HUES64 (cell line): ENCODE data around the gene NUDT9.
"Not testable (repeated sequence)": the region's sequence is repeated elsewhere in the genome, so short reads cannot be mapped to it uniquely, and the experiment has no call there.

Experiments used
- H3K27ac ChIP-seq: 2 replicates; pipeline ENCODE4 v1.7.0; 2013; ENCODE audit warnings: low read depth, low read length, inconsistent platforms
- H3K27me3 ChIP-seq: 2 replicates; pipeline ENCODE4 v1.6.1; 2013; ENCODE audit warnings: mild to moderate bottlenecking, low read length; ENCODE audit not compliant: insufficient read depth
- H3K36me3 ChIP-seq: 2 replicates; pipeline ENCODE4 v1.6.1; 2013; ENCODE audit warnings: mild to moderate bottlenecking, low read length; ENCODE audit not compliant: insufficient read depth
- H3K4me1 ChIP-seq: 2 replicates; pipeline ENCODE4 v1.6.1; 2013; ENCODE audit warnings: mild to moderate bottlenecking, low read length, moderate library complexity; ENCODE audit not compliant: insufficient read depth
- H3K4me3 ChIP-seq: 2 replicates; pipeline ENCODE4 v1.5.1; 2013; ENCODE audit warnings: mild to moderate bottlenecking, low read length, moderate library complexity
- H3K9ac ChIP-seq: 2 replicates; pipeline ENCODE4 v1.6.1; 2013; ENCODE audit warnings: mild to moderate bottlenecking, low read depth, low read length
- H3K9me3 ChIP-seq: 2 replicates; pipeline ENCODE4 v1.6.1; 2013; ENCODE audit warnings: low read depth, low read length; ENCODE audit not compliant: insufficient read depth
- WGBS: fragments of 150-250, 120-280 bp; methylation state at CpG from one replicate; pipeline ENCODE4 v1.1.7; 2013; ENCODE audit warnings: missing lambda C conversion rate; 5-methylcytosine and 5-hydroxymethylcytosine counted together

The NUDT9 gene

DNA sequence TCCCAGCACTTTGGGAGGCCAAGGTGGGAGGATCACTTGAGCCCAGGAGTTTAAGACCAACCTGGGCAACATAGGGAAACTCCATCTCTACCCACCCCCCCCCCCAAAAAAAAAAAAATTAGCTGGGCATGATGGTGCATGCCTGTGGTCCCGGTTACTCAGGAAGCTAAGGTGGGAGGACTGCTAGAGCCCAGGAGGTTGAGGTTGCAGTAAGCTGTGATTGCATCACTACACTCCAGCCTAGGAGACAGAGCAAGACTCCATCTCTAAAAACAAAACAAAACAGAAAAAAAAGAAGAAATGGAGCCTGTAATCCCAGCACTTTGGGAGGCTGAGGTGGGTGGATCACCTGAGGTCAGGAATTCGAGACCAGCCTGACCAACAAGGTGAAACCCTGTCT, 69.5 kb downstream of the NUDT9 start:
- H3K9me3 ChIP-seq, H3K27me3 ChIP-seq, H3K27ac ChIP-seq, H3K4me3 ChIP-seq, H3K9ac ChIP-seq, H3K36me3 ChIP-seq: not testable (repeated sequence)
- H3K4me1 ChIP-seq = peaks cover 15% of the 10 kb centered on the region
- WGBS = 100% methylated on average over 1 of the region's 2 CpGs

GRCh38 chr4:87493115-87493514, 70.7 kb downstream of the NUDT9 start:
- H3K9me3 ChIP-seq = no peaks in the 10 kb centered on the region
- no peak overlapping the region for H3K9ac ChIP-seq
- 93% methylated on average over 3 of the region's 3 CpGs for WGBS
- no peak overlapping the region for H3K4me3 ChIP-seq
- H3K27me3 ChIP-seq = no peaks in the 10 kb centered on the region
- H3K4me1 ChIP-seq = peaks cover 15% of the 10 kb centered on the region
- no peak overlapping the region for H3K27ac ChIP-seq
- H3K36me3 ChIP-seq = no peaks in the 10 kb centered on the region

- 92% methylated on average over 1 of the region's 2 CpGs for WGBS
- Histone ChIP-seq H3K27me3 (no peaks in the 10 kb centered on the region), H3K27ac (no peak overlapping the region), H3K9me3 (no peaks in the 10 kb centered on the region), H3K36me3 (no peaks in the 10 kb centered on the region), H3K9ac (no peak overlapping the region), H3K4me1 (no peaks in the 10 kb centered on the region), H3K4me3 (no peak overlapping the region)
These were observed 74.8 kb downstream of the NUDT9 start for GRCh38 chr4:87497159-87497558.

- Histone ChIP-seq H3K4me1 (no peaks in the 10 kb centered on the region), H3K27ac (no peak overlapping the region), H3K27me3 (no peaks in the 10 kb centered on the region), H3K4me3 (no peak overlapping the region), H3K9ac (no peak overlapping the region), H3K36me3 (no peaks in the 10 kb centered on the region), H3K9me3 (no peaks in the 10 kb centered on the region)
- WGBS = 95% methylated on average over 3 of the region's 3 CpGs
These were observed 75.2 kb downstream of the NUDT9 start for GRCh38 chr4:87497578-87497977.

GRCh38 chr4:87498446-87498900, 76.1 kb downstream of the NUDT9 start:
- WGBS = 93% methylated on average over 5 of the region's 5 CpGs
- no peaks in the 10 kb centered on the region for H3K4me1 ChIP-seq
- no peak overlapping the region for H3K4me3 ChIP-seq
- no peak overlapping the region for H3K27ac ChIP-seq
- no peaks in the 10 kb centered on the region for H3K9me3 ChIP-seq
- no peaks in the 10 kb centered on the region for H3K36me3 ChIP-seq
- H3K27me3 ChIP-seq = no peaks in the 10 kb centered on the region
- H3K9ac ChIP-seq = no peak overlapping the region

DNA sequence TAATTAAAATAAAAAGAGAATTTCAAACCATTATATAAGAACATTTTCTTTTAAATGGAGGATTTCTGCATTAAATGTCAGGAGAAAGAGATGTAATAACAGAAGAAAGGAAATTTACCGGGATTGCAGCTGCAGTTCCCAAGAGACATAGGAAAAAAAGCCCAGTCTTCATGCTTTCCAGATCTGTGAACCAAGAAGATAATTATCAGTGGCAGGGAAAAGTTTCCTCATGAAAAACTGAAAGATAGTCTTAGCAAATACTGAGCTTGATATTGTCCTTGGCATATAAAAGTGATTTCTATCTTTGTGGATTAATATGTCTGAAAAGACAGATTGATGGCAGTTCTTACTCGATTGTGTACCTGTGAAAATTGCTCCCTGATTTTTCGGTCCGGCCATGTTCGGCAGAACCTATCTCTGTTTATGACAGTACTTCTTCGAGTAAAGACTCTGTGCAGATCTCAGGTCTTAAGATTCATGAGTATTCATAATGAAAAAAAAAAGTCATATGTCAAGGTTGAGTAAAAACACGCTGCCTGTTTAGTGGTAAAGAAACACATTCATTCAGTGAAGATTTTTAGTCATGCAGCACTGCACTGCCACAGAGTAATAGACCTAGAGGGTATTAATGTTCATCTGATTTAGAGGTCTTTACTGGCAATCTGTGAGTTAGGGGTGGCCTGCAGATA, 77.2 kb downstream of the NUDT9 start:
- 94% methylated on average over 7 of the region's 7 CpGs for WGBS
- H3K27me3 ChIP-seq = no peaks in the 10 kb centered on the region
- H3K9me3 ChIP-seq = no peaks in the 10 kb centered on the region
- no peaks in the 10 kb centered on the region for H3K4me1 ChIP-seq
- no peaks in the 10 kb centered on the region for H3K36me3 ChIP-seq
- no peak overlapping the region for H3K4me3 ChIP-seq
- H3K9ac ChIP-seq = no peak overlapping the region
- H3K27ac ChIP-seq = no peak overlapping the region

- H3K27ac ChIP-seq = no peak overlapping the region
- no peaks in the 10 kb centered on the region for H3K9me3 ChIP-seq
- 86% methylated on average over 4 of the region's 4 CpGs for WGBS
- H3K27me3 ChIP-seq = no peaks in the 10 kb centered on the region
- no peak overlapping the region for H3K9ac ChIP-seq
- no peak overlapping the region for H3K4me3 ChIP-seq
- no peaks in the 10 kb centered on the region for H3K4me1 ChIP-seq
- H3K36me3 ChIP-seq = no peaks in the 10 kb centered on the region
These were observed 77.7 kb downstream of the NUDT9 start for GRCh38 chr4:87500092-87500462.

GRCh38 chr4:87502580-87503238, 80.3 kb downstream of the NUDT9 start:
- Histone ChIP-seq H3K27ac (no peak overlapping the region), H3K9ac (no peak overlapping the region), H3K4me3 (no peak overlapping the region)

GRCh38 chr4:87505862-87506261, 83.5 kb downstream of the NUDT9 start:
- Histone ChIP-seq H3K4me3 (no peak overlapping the region), H3K27me3 (no peaks in the 10 kb centered on the region), H3K27ac (no peak overlapping the region), H3K36me3 (no peaks in the 10 kb centered on the region), H3K9me3 (no peaks in the 10 kb centered on the region), H3K4me1 (no peaks in the 10 kb centered on the region), H3K9ac (no peak overlapping the region)
- 63% methylated on average over 3 of the region's 3 CpGs for WGBS

More at GRCh38 chr4:87502580-87503238, 80.3 kb downstream of the NUDT9 start:
- Histone ChIP-seq H3K9me3 (no peaks in the 10 kb centered on the region), H3K27me3 (no peaks in the 10 kb centered on the region), H3K4me1 (no peaks in the 10 kb centered on the region), H3K36me3 (no peaks in the 10 kb centered on the region)

DNA sequence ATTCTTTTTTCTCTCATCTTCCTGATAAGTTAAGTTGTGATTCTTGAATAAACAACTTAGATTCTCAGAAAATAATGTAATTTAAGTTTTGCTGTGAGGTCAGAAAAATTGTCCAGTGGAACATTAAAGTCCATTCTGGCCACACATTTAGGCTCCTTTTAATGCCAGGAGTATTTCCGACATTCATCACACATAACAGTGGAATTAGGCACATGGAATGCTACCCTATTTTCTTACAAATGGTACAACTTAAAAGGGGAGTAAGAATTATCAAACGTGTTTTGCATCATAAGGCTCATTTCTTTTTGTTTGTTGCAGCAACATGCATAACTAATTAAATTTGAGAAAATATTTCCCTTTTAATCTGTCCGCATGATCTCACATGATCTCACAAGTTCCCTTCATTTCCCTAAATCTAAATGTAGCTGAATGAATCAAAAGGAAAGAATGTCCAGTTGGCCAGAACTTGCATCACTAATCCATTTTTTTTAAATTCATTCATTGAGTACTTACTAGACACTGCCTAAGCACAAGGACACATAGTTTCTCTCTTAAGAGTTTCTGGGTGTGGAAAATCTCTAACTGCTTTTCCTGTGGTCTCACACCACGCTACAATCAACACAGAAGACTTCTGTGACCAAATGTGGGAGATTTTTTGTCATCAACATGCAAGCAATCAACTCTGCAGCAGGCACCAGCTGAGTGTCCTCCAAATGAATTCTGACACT, 84.8 kb downstream of the NUDT9 start:
- Histone ChIP-seq H3K36me3 (no peaks in the 10 kb centered on the region), H3K27me3 (no peaks in the 10 kb centered on the region), H3K9ac (no peak overlapping the region), H3K4me3 (no peak overlapping the region), H3K4me1 (no peaks in the 10 kb centered on the region), H3K27ac (no peak overlapping the region), H3K9me3 (no peaks in the 10 kb centered on the region)
- WGBS = 100% methylated on average over 3 of the region's 4 CpGs
